ENCODE data around the gene CSRP2. TPM values are rescaled to one million over a fixed set of nuclear protein-coding genes. Genes with fewer than 3 reads are reported as not detected.

CSRP2 gene
- total and polyA plus RNA-seq, 2 of the 8 experiments (the other 6 are each of a cell fraction or from before 2014, with no cell fraction given): 149 to 227 TPM

DNA sequence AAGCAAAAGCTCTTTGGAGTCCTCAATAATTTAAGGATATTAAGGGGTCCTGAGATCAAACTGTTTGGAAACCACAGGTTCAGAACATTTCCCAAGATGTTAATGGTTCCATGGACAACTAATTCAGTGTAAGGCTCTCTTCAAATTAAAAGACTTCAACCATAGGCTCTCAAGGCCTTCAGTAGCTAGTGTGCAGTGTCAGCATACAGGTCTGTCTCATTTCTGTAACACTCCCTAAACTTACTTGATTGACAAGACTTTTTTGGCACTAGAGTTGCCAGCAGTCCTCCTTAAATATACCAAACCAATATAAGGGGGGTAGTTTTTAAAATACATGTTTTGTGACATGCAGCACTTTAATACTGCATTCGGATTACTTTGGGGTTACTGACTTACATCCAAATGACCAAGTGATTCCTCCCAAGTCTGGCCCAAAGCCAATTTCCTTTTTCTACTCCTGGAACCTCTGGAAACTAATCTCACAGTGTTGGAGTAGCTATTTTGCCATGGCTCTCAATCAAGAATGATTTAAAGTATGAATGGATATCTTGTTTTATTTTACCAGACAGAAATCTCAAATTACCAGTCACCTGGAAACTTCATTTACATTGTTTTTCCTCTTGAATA lies 22.7 kb downstream of the CSRP2 start:
- no peak for FAIRE-seq
- H3K4me2 ChIP-seq (ENCODE audit: insufficient read depth in 1 of 2, low read depth in 2 of 2, low read length in 2 of 2): no peak overlapping the region
- CTCF ChIA-PET (ENCODE audit: partially characterized antibody): interaction anchor here (1.0 to 2.3 kb wide), 6 partner anchors 16 to 238 kb away, joined by 3 to 6 read pairs (median 3); no protein-coding TSS in a partner anchor

More for the DNA sequence above, 22.7 kb downstream of the CSRP2 start:
- no peak overlapping the region for H2BK15ac ChIP-seq (ENCODE audit: low read length)
- no peak overlapping the region for H3K27ac ChIP-seq (ENCODE audit: low read depth, low read length)
- peaks cover 10 to 30% (median 20%) of the 10 kb centered on the region in 4 experiments for H3K36me3 ChIP-seq (ENCODE audit: control insufficient read depth in 2 of 4, insufficient read depth in 4 of 4, low read length in 3 of 4)
- H4K5ac ChIP-seq (ENCODE audit: insufficient read length, low read depth, low read length): no peak overlapping the region
- no peak overlapping the region for H2BK5ac ChIP-seq (ENCODE audit: low read depth, low read length)
- no peak overlapping the region for H2AK5ac ChIP-seq (ENCODE audit: low read depth, low read length)
- H3K56ac ChIP-seq (replicated peaks; ENCODE audit: insufficient read length, low read depth, low read length): no peak overlapping the region
- no peak overlapping the region for H3K9ac ChIP-seq (replicated peaks in 1 of 4; ENCODE audit: extremely low read depth in 1 of 4, low read depth in 3 of 4, low read length in 3 of 4)
- no peaks in the 10 kb centered on the region for H3K4me1 ChIP-seq (replicated peaks in 1 of 4; ENCODE audit: control insufficient read depth in 3 of 4, insufficient read depth in 4 of 4, low read length in 3 of 4)
- no peak overlapping the region for H2BK120ac ChIP-seq (replicated peaks; ENCODE audit: low read depth, low read length)
- no peak overlapping the region for H4K91ac ChIP-seq (replicated peaks; ENCODE audit: insufficient read length, low read length)
- TF ChIP-seq RXRA (IDR thresholded peaks at IDR 0.05; ENCODE audit: insufficient read depth, low read depth, low read length) (no peak), TCF12 (IDR thresholded peaks at IDR 0.05; ENCODE audit: low read depth, low read length) (no peak), TAF7 (optimal IDR thresholded peaks at IDR 0.05; ENCODE audit: borderline replicate concordance, low read depth, low read length) (no peak), SP2 (IDR thresholded peaks at IDR 0.05; ENCODE audit: low read length) (no peak), MAFK (IDR thresholded peaks at IDR 0.05; ENCODE audit: low read depth, low read length) (no peak), FOSL1 (IDR thresholded peaks at IDR 0.05; ENCODE audit: insufficient read depth, low read depth, low read length) (no peak), CBX8 (IDR thresholded peaks at IDR 0.05; ENCODE audit: borderline replicate concordance, low read depth, low read length) (no peak), BACH1 (IDR thresholded peaks at IDR 0.05; ENCODE audit: low read length) (no peak), SRF (IDR thresholded peaks at IDR 0.05; ENCODE audit: low read depth, low read length) (no peak), ZNF274 (IDR thresholded peaks at IDR 0.05; ENCODE audit: borderline replicate concordance, extremely low read depth, low read length) (no peak), SP4 (IDR thresholded peaks at IDR 0.05; ENCODE audit: low read length) (no peak)
- TF ChIP-seq, protein P1, sequence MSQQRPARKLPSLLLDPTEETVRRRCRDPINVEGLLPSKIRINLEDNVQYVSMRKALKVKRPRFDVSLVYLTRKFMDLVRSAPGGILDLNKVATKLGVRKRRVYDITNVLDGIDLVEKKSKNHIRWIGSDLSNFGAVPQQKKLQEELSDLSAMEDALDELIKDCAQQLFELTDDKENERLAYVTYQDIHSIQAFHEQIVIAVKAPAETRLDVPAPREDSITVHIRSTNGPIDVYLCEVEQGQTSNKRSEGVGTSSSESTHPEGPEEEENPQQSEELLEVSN (IDR thresholded peaks at IDR 0.05): no peak
- TF ChIP-seq, protein P2, sequence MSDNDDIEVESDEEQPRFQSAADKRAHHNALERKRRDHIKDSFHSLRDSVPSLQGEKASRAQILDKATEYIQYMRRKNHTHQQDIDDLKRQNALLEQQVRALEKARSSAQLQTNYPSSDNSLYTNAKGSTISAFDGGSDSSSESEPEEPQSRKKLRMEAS (IDR thresholded peaks at IDR 0.05): no peak
- no peaks in the 10 kb centered on the region for H3K79me2 ChIP-seq (ENCODE audit: control insufficient read depth in 1 of 2, insufficient read depth in 2 of 2, low read length in 2 of 2)
- no peaks in the 10 kb centered on the region for H3K79me1 ChIP-seq (ENCODE audit: low read depth, low read length)
- no peaks in the 10 kb centered on the region for H3K9me3 ChIP-seq (ENCODE audit: insufficient read depth in 2 of 2, low read depth in 1 of 2, low read length in 1 of 2)
- no peak overlapping the region for H2BK20ac ChIP-seq (ENCODE audit: low read length)
- no peak overlapping the region for H3K23ac ChIP-seq (ENCODE audit: insufficient read length)
- DNase-seq (ENCODE audit: low read depth in 1 of 2, low spot score in 2 of 2): no peak
- no peak overlapping the region for H2BK12ac ChIP-seq (ENCODE audit: low read depth, low read length)
- POLR2A ChIA-PET (ENCODE audit: partially characterized antibody): interaction anchor here (0.5 to 3.0 kb wide), 4 partner anchors 11 to 418 kb away, joined by 3 to 14 read pairs (median 4); no protein-coding TSS in a partner anchor
- H3K23me2 ChIP-seq (ENCODE audit: low read depth, low read length): no peaks in the 10 kb centered on the region
- no peak overlapping the region for H4K8ac ChIP-seq (ENCODE audit: extremely low read depth, insufficient read depth, low read length)
- no peak overlapping the region for H3K18ac ChIP-seq (ENCODE audit: extremely low read depth, low read length)
- no peaks in the 10 kb centered on the region for H3K27me3 ChIP-seq (replicated peaks in 1 of 4; ENCODE audit: control insufficient read depth in 3 of 4, extremely low read depth in 1 of 4, insufficient read depth in 3 of 4, low read length in 3 of 4)
- no peak overlapping the region for H2AFZ ChIP-seq (ENCODE audit: low read length)
- 92% methylated on average over 1 of the region's 1 CpG; no CpG with 5 or more reads in 1 of the 2 experiments for WGBS, 2 experiments (ENCODE audit: extremely low coverage in 1 of 2, insufficient coverage in 1 of 2, insufficient read length in 1 of 2, insufficient replicate concordance in 2 of 2, low coverage in 1 of 2, low lambda C conversion rate in 2 of 2, missing lambda C conversion rate in 1 of 2)
- no peak overlapping the region for H3K14ac ChIP-seq (ENCODE audit: insufficient read length)
- H3K4ac ChIP-seq (replicated peaks; ENCODE audit: insufficient read length, low read depth, low read length): no peak overlapping the region
- peaks cover 0 to 2% of the 10 kb centered on the region in 2 experiments for H4K20me1 ChIP-seq (replicated peaks in 1 of 2; ENCODE audit: control insufficient read depth in 1 of 2, insufficient read depth in 2 of 2, low read length in 2 of 2)
- H3K4me3 ChIP-seq (ENCODE audit: extremely low read depth in 1 of 4, insufficient read depth in 2 of 4, low read depth in 3 of 4, low read length in 4 of 4): no peak overlapping the region

Data from H1 (cell line).